Esophagus squamous epithelium (tissue), 4 donors: ENCODE measurements around the gene SLC5A9.

Experiments used
- POLR2A ChIP-seq, 4 donors: fragments of 450-650 bp; IDR thresholded peaks; one replicate each; pipeline ENCODE4 v1.6.1; 2017; ENCODE audit warnings: antibody characterized with exemption in 4 of 4, mild to moderate bottlenecking in 4 of 4, moderate library complexity in 3 of 4
- TF ChIP-seq, protein P1 (sequence below), 6 experiments: fragments of 450-650 bp in 4 of 6; fragments of 200-600 bp in 2 of 6; sonication (generic) in 2 of 6; IDR thresholded peaks; one replicate each; pipeline ENCODE4 v1.5.1; 2016 to 2019; ENCODE audit warnings: antibody characterized with exemption in 6 of 6, mild to moderate bottlenecking in 4 of 6, moderate library complexity in 4 of 6

GRCh38 chr1:48266576-48266975 is 44.1 kb downstream of the SLC5A9 start:
- TF ChIP-seq POLR2A (IDR thresholded peaks at IDR 0.05): no peak
- TF ChIP-seq, protein P1, sequence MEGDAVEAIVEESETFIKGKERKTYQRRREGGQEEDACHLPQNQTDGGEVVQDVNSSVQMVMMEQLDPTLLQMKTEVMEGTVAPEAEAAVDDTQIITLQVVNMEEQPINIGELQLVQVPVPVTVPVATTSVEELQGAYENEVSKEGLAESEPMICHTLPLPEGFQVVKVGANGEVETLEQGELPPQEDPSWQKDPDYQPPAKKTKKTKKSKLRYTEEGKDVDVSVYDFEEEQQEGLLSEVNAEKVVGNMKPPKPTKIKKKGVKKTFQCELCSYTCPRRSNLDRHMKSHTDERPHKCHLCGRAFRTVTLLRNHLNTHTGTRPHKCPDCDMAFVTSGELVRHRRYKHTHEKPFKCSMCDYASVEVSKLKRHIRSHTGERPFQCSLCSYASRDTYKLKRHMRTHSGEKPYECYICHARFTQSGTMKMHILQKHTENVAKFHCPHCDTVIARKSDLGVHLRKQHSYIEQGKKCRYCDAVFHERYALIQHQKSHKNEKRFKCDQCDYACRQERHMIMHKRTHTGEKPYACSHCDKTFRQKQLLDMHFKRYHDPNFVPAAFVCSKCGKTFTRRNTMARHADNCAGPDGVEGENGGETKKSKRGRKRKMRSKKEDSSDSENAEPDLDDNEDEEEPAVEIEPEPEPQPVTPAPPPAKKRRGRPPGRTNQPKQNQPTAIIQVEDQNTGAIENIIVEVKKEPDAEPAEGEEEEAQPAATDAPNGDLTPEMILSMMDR (IDR thresholded peaks at IDR 0.05): no peak
